Measurements from ENCODE around the gene SEMA7A.

The SEMA7A gene

DNA sequence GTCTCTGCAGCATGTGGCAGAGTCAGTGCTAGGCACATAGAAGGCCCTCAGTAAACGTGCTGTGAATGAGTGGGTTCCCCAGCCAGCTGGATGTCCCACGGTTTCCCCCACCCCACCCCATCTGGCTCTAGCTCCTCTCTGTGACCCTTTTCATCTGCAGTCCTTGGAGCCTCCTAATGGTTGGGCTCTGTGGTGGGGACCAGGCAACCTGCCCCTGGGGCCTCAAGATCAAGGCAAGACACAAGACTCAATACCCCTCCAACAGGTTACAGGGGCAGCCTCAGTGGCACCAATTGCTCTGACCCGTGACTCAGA lies 49.2 kb downstream of the SEMA7A start:
- H3K27ac ChIP-seq (ENCODE audit: low read depth, low read length, severe bottlenecking) = no peak overlapping the region
- 69 to 93% methylated on average over 2 to 3 of the region's 3 CpGs for WGBS, 2 experiments (ENCODE audit: insufficient coverage in 2 of 2)
- H3K9me3 ChIP-seq (ENCODE audit: control insufficient read depth, low read length) = no peaks in the 10 kb centered on the region
- H3K4me1 ChIP-seq (ENCODE audit: control insufficient read depth, insufficient read depth, low read length, poor library complexity, severe bottlenecking) = peaks cover 30% of the 10 kb centered on the region
- H3K36me3 ChIP-seq (ENCODE audit: control insufficient read depth, insufficient read depth, low read length) = no peaks in the 10 kb centered on the region
- H3K4me3 ChIP-seq (ENCODE audit: extremely low read depth, insufficient read depth, low read length, poor library complexity, severe bottlenecking) = no peak overlapping the region

DNA sequence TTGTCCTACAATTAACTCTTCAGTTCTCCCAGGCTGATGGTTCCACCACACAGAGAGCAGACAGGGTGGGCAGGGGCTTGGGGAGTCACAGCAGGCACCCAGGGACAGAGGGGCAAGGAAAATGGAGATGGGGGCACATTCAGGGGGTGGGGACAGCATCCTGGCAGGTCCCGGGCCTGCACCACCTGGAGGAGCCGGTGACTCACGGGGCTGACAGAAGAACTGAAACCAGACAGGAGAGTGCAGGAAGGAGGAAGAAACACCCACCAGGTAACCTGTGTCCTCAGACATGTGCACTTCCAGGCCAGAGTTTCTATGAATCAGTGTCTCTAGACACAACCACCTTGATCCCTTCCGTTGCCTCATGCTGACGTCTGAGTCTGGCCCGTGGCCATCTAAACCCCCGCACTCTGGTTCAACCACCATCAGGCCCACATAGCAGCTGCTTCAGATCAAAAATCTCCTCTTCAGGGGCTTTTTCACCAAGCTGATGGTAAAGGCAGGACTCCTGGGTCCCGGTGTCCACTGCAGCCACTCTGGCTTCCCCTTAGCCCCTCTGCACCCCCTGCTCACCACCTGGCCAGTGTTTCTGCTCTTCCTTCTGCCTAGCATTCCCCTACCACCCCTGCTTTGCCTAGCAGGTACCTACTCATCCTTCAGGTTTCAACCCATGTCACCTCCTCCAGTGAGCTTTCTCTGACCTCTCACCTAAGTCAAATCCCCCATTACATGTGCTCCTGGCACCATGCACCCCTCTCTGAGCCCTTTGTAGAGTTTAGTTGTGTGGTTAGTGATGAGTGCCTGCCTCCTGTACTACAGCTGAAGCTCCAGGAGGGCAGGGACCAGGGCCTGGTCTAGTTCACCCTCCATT lies 49.8 kb downstream of the SEMA7A start:
- peaks cover 30% of the 10 kb centered on the region for H3K4me1 ChIP-seq (ENCODE audit: control insufficient read depth, insufficient read depth, low read length, poor library complexity, severe bottlenecking)

DNA sequence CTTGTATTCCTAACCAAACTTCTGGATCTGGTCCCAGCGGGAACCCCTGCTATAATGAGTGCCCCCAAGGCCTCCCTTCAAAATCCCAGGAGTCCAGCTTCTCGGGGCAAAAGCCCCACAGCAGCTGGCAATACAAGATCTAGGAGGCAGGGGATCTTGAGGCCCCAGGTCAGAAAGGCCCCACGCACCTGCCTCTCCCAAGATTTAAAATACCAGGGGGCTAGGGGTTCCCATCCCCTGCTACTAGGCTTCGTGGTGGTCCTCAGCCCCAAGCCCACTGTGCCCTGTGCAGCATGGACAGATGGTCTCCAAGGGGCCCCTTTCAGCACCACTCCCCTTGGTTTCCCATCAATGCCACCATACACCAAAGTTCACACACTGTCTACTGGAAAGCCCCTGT lies 50.5 kb downstream of the SEMA7A start:
- Histone ChIP-seq H3K4me1 (ENCODE audit: control insufficient read depth, insufficient read depth, low read length, poor library complexity, severe bottlenecking) (peaks cover 30% of the 10 kb centered on the region), H3K36me3 (ENCODE audit: control insufficient read depth, insufficient read depth, low read length) (no peaks in the 10 kb centered on the region), H3K4me3 (ENCODE audit: extremely low read depth, insufficient read depth, low read length, poor library complexity, severe bottlenecking) (no peak overlapping the region), H3K27ac (ENCODE audit: low read depth, low read length, severe bottlenecking) (no peak overlapping the region), H3K9me3 (ENCODE audit: control insufficient read depth, low read length) (no peaks in the 10 kb centered on the region)
- 92 to 100% methylated on average over 4 of the region's 4 CpGs for WGBS, 2 experiments (ENCODE audit: insufficient coverage in 2 of 2)

More for the DNA sequence above, 49.8 kb downstream of the SEMA7A start:
- H3K4me3 ChIP-seq (ENCODE audit: extremely low read depth, insufficient read depth, low read length, poor library complexity, severe bottlenecking) = no peak overlapping the region
- no peaks in the 10 kb centered on the region for H3K9me3 ChIP-seq (ENCODE audit: control insufficient read depth, low read length)
- H3K36me3 ChIP-seq (ENCODE audit: control insufficient read depth, insufficient read depth, low read length) = no peaks in the 10 kb centered on the region
- no peak overlapping the region for H3K27ac ChIP-seq (ENCODE audit: low read depth, low read length, severe bottlenecking)
- 93 to 94% methylated on average over 8 of the region's 8 CpGs for WGBS, 2 experiments (ENCODE audit: insufficient coverage in 2 of 2)

DNA sequence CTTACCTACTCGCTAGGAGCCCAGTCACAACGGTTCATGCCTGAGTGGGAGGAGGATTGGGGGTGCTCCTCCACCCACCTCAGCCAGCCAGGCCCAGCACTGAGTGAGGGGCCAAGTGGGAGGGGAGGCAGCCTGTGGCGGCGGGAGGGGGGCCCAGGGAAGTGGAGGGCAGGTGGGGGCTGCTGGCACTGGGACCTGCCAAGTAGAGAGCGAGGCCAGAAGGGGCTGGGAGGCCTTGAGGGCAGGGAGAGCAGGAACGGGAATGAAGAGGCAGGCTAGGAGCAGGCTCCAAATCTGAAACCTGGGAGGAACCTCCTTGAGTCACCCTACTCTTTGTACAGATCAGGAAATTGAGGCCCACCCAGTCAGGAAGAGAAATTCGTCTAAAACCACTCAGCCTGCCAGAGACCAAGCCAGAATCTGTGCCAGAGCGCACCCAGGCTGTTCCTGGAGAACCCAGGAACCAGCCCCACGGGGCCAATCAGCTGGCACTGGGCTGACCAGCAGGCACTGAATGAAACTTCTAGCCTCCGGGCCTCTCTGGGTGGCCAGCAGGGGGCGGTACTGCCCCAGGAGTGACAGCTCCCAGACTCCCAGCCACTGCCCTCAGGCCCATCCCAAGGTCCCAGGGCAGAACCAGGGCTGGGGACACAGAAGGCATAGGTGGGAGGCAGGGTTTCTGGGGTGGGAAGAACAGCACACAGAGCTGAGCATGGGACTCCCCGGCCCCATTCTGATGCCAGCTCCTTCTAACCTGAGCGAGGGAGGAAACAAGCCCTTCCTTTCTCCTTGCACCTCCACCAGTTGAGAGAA lies 51.5 kb downstream of the SEMA7A start:
- Histone ChIP-seq H3K36me3 (ENCODE audit: control insufficient read depth, insufficient read depth, low read length) (no peaks in the 10 kb centered on the region), H3K4me1 (ENCODE audit: control insufficient read depth, insufficient read depth, low read length, poor library complexity, severe bottlenecking) (peaks cover 24% of the 10 kb centered on the region), H3K9me3 (ENCODE audit: control insufficient read depth, low read length) (no peaks in the 10 kb centered on the region), H3K4me3 (ENCODE audit: extremely low read depth, insufficient read depth, low read length, poor library complexity, severe bottlenecking) (no peak overlapping the region), H3K27ac (ENCODE audit: low read depth, low read length, severe bottlenecking) (no peak overlapping the region)
- WGBS, 2 experiments (ENCODE audit: insufficient coverage in 2 of 2) = 38 to 43% methylated on average over 9 of the region's 13 CpGs

DNA sequence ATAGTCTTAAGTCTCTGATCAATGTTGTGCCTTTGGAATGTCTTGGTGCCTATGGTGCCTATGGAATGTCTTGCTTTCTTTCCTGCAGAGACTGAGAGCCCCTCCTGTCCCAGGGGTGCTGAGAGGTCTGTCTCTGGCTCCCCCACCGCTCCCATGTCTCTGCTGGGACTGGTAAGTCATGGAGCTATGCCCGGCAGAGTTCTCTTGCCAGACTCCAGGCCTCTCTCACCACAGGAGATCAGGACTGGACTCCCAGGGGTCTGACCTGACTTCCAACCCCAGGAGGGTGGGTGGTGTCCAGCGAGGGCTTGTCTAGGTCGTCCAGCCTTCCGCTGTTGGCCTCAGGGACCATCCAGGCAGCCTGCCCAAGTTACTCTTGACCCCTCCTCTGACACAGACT lies 52.3 kb downstream of the SEMA7A start:
- 92 to 94% methylated on average over 2 to 5 of the region's 5 CpGs for WGBS, 2 experiments (ENCODE audit: insufficient coverage in 2 of 2)
- no peaks in the 10 kb centered on the region for H3K36me3 ChIP-seq (ENCODE audit: control insufficient read depth, insufficient read depth, low read length)
- no peaks in the 10 kb centered on the region for H3K9me3 ChIP-seq (ENCODE audit: control insufficient read depth, low read length)
- H3K4me1 ChIP-seq (ENCODE audit: control insufficient read depth, insufficient read depth, low read length, poor library complexity, severe bottlenecking) = peaks cover 17% of the 10 kb centered on the region
- H3K27ac ChIP-seq (ENCODE audit: low read depth, low read length, severe bottlenecking) = no peak overlapping the region
- H3K4me3 ChIP-seq (ENCODE audit: extremely low read depth, insufficient read depth, low read length, poor library complexity, severe bottlenecking) = no peak overlapping the region

DNA sequence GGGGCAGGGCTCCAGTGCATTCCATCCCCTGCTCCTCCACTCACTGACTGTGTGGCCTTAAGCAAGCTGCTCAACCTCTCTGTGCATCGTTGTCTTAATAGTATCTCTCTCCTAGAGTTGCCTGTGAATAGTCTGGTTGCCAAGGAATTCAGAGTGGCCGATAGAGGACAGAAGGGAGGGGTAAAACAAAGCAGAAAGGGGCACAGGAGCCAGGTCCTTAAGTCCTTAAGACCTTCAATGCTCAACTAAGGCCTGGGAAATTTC lies 52.6 kb downstream of the SEMA7A start:
- no peak overlapping the region for H3K4me3 ChIP-seq (ENCODE audit: extremely low read depth, insufficient read depth, low read length, poor library complexity, severe bottlenecking)
- H3K9me3 ChIP-seq (ENCODE audit: control insufficient read depth, low read length) = no peaks in the 10 kb centered on the region
- H3K36me3 ChIP-seq (ENCODE audit: control insufficient read depth, insufficient read depth, low read length) = no peaks in the 10 kb centered on the region
- no peak overlapping the region for H3K27ac ChIP-seq (ENCODE audit: low read depth, low read length, severe bottlenecking)
- H3K4me1 ChIP-seq (ENCODE audit: control insufficient read depth, insufficient read depth, low read length, poor library complexity, severe bottlenecking) = peaks cover 14% of the 10 kb centered on the region
- 75 to 76% methylated on average over 1 to 2 of the region's 2 CpGs for WGBS, 2 experiments (ENCODE audit: insufficient coverage in 2 of 2)

DNA sequence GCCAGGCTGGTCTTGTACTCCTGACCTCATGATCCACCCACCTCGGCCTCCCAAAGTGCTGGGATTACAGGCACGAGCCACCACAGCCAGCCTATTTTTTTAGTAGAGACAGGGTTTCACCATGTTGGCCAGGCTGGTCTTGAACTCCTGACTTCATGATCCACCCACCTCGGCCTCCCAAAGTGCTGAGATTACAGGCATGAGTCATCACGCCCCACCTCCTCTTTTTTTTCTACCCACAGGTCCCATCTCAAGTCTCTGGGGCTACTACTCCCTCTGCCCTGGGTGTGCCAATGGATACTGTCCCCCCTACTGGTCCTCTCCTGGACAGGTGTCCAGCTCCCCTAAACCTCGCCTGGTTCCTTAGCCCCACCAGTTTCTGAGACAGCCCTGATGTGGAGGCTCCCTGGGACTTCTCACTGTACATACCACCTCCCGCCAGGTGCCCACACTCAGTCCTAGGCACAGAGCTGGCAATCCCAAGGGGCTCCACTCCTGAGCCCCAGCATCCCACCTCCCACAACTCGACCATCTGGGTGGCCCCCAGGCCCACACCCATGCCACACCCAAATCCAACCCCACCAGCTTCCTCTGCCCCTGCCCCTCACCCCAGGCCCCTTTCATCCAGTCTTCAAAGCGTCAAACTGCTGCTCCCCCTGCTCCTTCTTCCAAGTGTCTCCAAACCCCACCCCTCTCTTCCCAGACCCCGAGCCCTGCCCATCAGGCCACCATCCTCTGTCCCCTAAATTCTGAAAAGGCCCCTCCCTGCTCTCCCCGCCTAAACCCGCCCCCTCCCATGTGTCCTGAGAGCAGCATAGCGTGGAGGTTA lies 53.2 kb downstream of the SEMA7A start:
- 81 to 88% methylated on average over 8 of the region's 12 CpGs for WGBS, 2 experiments (ENCODE audit: insufficient coverage in 2 of 2)
- Histone ChIP-seq H3K36me3 (ENCODE audit: control insufficient read depth, insufficient read depth, low read length) (no peaks in the 10 kb centered on the region), H3K9me3 (ENCODE audit: control insufficient read depth, low read length) (no peaks in the 10 kb centered on the region), H3K4me1 (ENCODE audit: control insufficient read depth, insufficient read depth, low read length, poor library complexity, severe bottlenecking) (peaks cover 8% of the 10 kb centered on the region), H3K4me3 (ENCODE audit: extremely low read depth, insufficient read depth, low read length, poor library complexity, severe bottlenecking) (no peak overlapping the region), H3K27ac (ENCODE audit: low read depth, low read length, severe bottlenecking) (no peak overlapping the region)

DNA sequence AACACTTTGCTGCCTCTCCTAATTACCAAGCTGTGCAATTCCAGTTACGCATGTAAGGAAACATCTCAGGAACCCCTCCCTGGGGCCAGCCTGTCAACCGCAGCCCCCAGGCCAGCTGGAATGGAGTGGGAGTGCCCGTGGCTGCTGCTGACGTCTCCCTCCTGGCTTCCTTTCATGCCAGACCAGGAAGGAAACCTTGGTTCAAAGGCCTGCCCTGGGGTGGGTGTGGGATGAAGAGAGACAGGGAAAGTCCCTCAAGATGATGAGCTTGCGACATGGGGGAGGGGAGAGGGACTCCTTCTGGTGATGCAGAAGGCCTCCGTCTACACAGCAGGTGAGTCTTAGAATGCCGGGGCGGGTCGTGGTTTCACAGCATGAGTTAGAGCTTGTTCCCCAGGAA lies 54.9 kb downstream of the SEMA7A start:
- Histone ChIP-seq H3K4me3 (ENCODE audit: extremely low read depth, insufficient read depth, low read length, poor library complexity, severe bottlenecking) (no peak overlapping the region), H3K4me1 (ENCODE audit: control insufficient read depth, insufficient read depth, low read length, poor library complexity, severe bottlenecking) (no peaks in the 10 kb centered on the region), H3K9me3 (ENCODE audit: control insufficient read depth, low read length) (no peaks in the 10 kb centered on the region), H3K27ac (ENCODE audit: low read depth, low read length, severe bottlenecking) (no peak overlapping the region), H3K36me3 (ENCODE audit: control insufficient read depth, insufficient read depth, low read length) (no peaks in the 10 kb centered on the region)
- 65 to 66% methylated on average over 5 to 9 of the region's 9 CpGs for WGBS, 2 experiments (ENCODE audit: insufficient coverage in 2 of 2)

DNA sequence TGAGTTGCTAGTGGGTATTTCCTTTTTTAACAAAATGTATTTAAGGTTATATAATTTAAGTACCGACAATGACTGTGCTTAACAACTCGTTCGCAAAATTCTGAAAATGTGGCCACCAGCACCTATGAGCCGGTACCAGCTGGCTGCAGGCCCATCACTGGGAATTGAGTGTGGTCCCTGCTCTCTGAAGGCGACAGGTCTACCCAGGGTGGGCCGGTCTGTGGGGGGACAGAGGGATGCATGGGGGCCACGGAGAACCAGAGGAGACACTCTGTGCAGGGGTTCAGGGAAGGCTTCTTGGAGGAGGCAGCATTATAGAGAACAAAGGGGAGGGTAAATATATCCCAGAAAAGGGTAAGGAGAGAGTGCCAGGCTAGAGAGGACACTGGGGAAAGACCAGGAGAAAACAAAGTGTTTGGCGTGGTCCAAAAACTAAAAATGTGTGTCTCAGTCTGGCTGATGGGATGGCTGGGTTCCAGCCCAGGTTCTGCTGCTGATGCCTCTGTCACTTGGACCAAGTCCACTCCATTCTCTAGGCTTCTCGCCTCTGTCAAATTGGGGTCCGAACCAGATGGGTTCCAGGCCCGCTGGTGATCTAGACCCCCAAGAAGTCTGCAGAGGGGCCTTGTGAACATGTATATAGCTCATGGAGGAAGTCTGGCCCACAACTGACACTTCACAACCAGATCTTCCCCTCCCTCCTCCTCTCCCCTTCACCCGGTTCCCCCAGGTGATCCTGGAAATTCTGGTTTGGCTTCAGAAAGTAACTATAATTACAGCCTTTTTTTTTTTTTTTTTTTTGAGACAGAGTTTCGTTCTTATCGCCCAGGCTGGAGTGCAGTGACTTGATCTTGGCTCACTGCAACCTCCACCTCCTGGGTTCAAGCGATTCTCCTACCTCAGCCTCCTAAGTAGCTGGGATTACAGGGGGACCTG lies 55.7 kb downstream of the SEMA7A start:
- 93 to 94% methylated on average over 9 of the region's 15 CpGs for WGBS, 2 experiments (ENCODE audit: insufficient coverage in 2 of 2)
- Histone ChIP-seq H3K4me3 (ENCODE audit: extremely low read depth, insufficient read depth, low read length, poor library complexity, severe bottlenecking) (no peak overlapping the region), H3K36me3 (ENCODE audit: control insufficient read depth, insufficient read depth, low read length) (no peaks in the 10 kb centered on the region), H3K4me1 (ENCODE audit: control insufficient read depth, insufficient read depth, low read length, poor library complexity, severe bottlenecking) (no peaks in the 10 kb centered on the region), H3K27ac (ENCODE audit: low read depth, low read length, severe bottlenecking) (no peak overlapping the region), H3K9me3 (ENCODE audit: control insufficient read depth, low read length) (no peaks in the 10 kb centered on the region)
